Fibroblast of skin of left biceps (primary cell): Measurements from ENCODE around the gene PSMA2.
A peak's percentile ranks its signal among the peaks of the same experiment; 100 is the strongest.

Experiments used
- DNase-seq, 2 experiments: peaks; one replicate each; pipeline ENCODE4 v3.0.0-alpha.2; 2013; ENCODE audit warnings: low read depth in 2 of 2

PSMA2 gene

GRCh38 chr7:42940985-42941847, 9.2 kb upstream of the PSMA2 start:
- peak; percentile 38 to 44 for DNase-seq

GRCh38 chr7:42939457-42940240, 7.7 kb upstream of the PSMA2 start:
- DNase-seq, result no peak

- no peak for DNase-seq
These were observed 3.9 kb upstream of the PSMA2 start for GRCh38 chr7:42935861-42936260.

GRCh38 chr7:42934291-42934690, 2.3 kb upstream of the PSMA2 start:
- no peak for DNase-seq

GRCh38 chr7:42932811-42933591, 1.0 kb upstream of the PSMA2 start:
- DNase-seq, result no peak

- no peak for DNase-seq
These were observed 534 bp downstream of the PSMA2 start for GRCh38 chr7:42931447-42931833.

GRCh38 chr7:42930889-42931288, 1.1 kb downstream of the PSMA2 start:
- DNase-seq, result no peak

GRCh38 chr7:42929449-42929848, 2.5 kb downstream of the PSMA2 start:
- no peak for DNase-seq

- DNase-seq, result no peak
These were observed 3.2 kb downstream of the PSMA2 start for GRCh38 chr7:42928754-42929153.

GRCh38 chr7:42926204-42926603, 5.8 kb downstream of the PSMA2 start:
- no peak for DNase-seq

- DNase-seq, result no peak
These were observed 6.3 kb downstream of the PSMA2 start for GRCh38 chr7:42925630-42926029.

GRCh38 chr7:42924223-42924838, 7.6 kb downstream of the PSMA2 start:
- no peak for DNase-seq

- DNase-seq, result no peak
These were observed 9.8 kb downstream of the PSMA2 start for GRCh38 chr7:42922017-42922753.

- peak in 1 of 2 experiments; percentile 37 for DNase-seq
These were observed 16.6 kb downstream of the PSMA2 start for GRCh38 chr7:42915356-42915755.

- peak in 1 of 2 experiments; percentile 35 for DNase-seq
These were observed 17.4 kb downstream of the PSMA2 start for GRCh38 chr7:42914421-42915045.

GRCh38 chr7:42914009-42914408, 18.0 kb downstream of the PSMA2 start:
- no peak for DNase-seq

- DNase-seq, result no peak
These were observed 18.4 kb downstream of the PSMA2 start for GRCh38 chr7:42913591-42913990.

- peak; percentile 83 to 87 for DNase-seq
These were observed 20.2 kb downstream of the PSMA2 start, which contains the start of gene C7orf25 for GRCh38 chr7:42911454-42912447. Gene C7orf25 (minus strand): TSS chr7:42912070. CDS start chr7:42910900, 1,170 bp downstream.

- DNase-seq, result no peak
These were observed 21.7 kb downstream of the PSMA2 start for GRCh38 chr7:42910306-42910705.
